IMR-90 (cell line): ENCODE data around the gene MUC5AC. TPM values are rescaled to one million over a fixed set of nuclear protein-coding genes. Genes with fewer than 3 reads are reported as not detected.

Source experiments
- ATAC-seq: fragments of 200-7000 bp; cut with Tn5 transposase; 2 replicates; pipeline ENCODE4 v1.9.1; 2020; ENCODE audit warnings: low read depth, mild to moderate bottlenecking, moderate library complexity
- BruUV-seq: library from RNA; stranded (reverse); fragments of 400-500 nt; replicated peaks from 2 replicates; lab custom pipeline; 2021; lab: Mats Ljungman, UMichigan
- CTCF ChIA-PET: fragments of 300-600 bp; formaldehyde crosslinking; extraction: SDS; loops from one replicate; lab custom pipeline; 2021; ENCODE audit warnings: antibody characterized with exemption; lab: Yijun Ruan, JAX
- POLR2A ChIA-PET: fragments of 300-600 bp; sonication (Branson Sonifier 250); formaldehyde crosslinking; loops from one replicate; lab custom pipeline; 2022; ENCODE audit warnings: antibody characterized with exemption; ENCODE audit not compliant: unreplicated experiment; lab: Charles Lee
- DNase-seq: peaks from one replicate; pipeline ENCODE4 v3.0.0; 2013
- H2AFZ ChIP-seq: replicated peaks from 2 replicates; pipeline ENCODE3; 2013; ENCODE audit warnings: low read length, mild to moderate bottlenecking; ENCODE audit not compliant: poor library complexity
- H2AK5ac ChIP-seq: 2 replicates; pipeline ENCODE4 v1.6.1; 2013; ENCODE audit warnings: low read depth, low read length, inconsistent platforms
- H2AK9ac ChIP-seq: replicated peaks from 2 replicates; pipeline ENCODE3; 2013; ENCODE audit warnings: mild to moderate bottlenecking, low read depth, low read length, moderate library complexity; ENCODE audit not compliant: poor library complexity
- H2BK120ac ChIP-seq: 2 replicates; pipeline ENCODE4 v1.6.1; 2013; ENCODE audit warnings: low read depth, low read length, inconsistent platforms
- H2BK15ac ChIP-seq: 3 replicates; pipeline ENCODE4 v1.6.1; 2013; ENCODE audit warnings: low read depth, low read length, inconsistent platforms
- H2BK20ac ChIP-seq: 2 replicates; pipeline ENCODE4 v1.6.1; 2013; ENCODE audit warnings: low read depth, mild to moderate bottlenecking, inconsistent platforms, low read length, moderate library complexity
- H2BK5ac ChIP-seq: 2 replicates; pipeline ENCODE4 v1.6.1; 2013; ENCODE audit warnings: mild to moderate bottlenecking, low read depth, low read length, inconsistent platforms; ENCODE audit not compliant: poor library complexity, severe bottlenecking
- H3K14ac ChIP-seq: replicated peaks from 2 replicates; pipeline ENCODE4 v1.6.1; 2013; ENCODE audit warnings: low read depth, low read length, inconsistent platforms
- H3K18ac ChIP-seq: 2 replicates; pipeline ENCODE4 v1.6.1; 2013; ENCODE audit warnings: low read depth, low read length, control low read depth
- H3K23ac ChIP-seq: 2 replicates; pipeline ENCODE4 v1.6.1; 2013; ENCODE audit warnings: low read depth, low read length, inconsistent platforms
- H3K27ac ChIP-seq: 2 replicates; pipeline ENCODE4 v1.5.1; 2013; ENCODE audit warnings: mild to moderate bottlenecking, control low read depth, low read length; ENCODE audit not compliant: insufficient read depth
- H3K27me3 ChIP-seq: 2 replicates; pipeline ENCODE4 v1.6.1; 2013; ENCODE audit warnings: low read length; ENCODE audit not compliant: control insufficient read depth, insufficient read depth
- H3K36me3 ChIP-seq: 2 replicates; pipeline ENCODE4 v1.6.1; 2013; ENCODE audit warnings: low read length, mixed read lengths; ENCODE audit not compliant: control insufficient read depth, insufficient read depth
- H3K4ac ChIP-seq: 2 replicates; pipeline ENCODE4 v1.6.1; 2013; ENCODE audit warnings: low read depth, low read length, inconsistent platforms
- H3K4me1 ChIP-seq: 2 replicates; pipeline ENCODE4 v1.6.1; 2013; ENCODE audit warnings: low read length, mixed read lengths; ENCODE audit not compliant: control insufficient read depth, insufficient read depth
- H3K4me2 ChIP-seq: 2 replicates; pipeline ENCODE4 v1.6.1; 2013; ENCODE audit warnings: low read depth, mild to moderate bottlenecking, control low read depth, low read length, moderate library complexity
- H3K4me3 ChIP-seq: 2 replicates; pipeline ENCODE4 v1.5.1; 2013; ENCODE audit warnings: low read depth, mild to moderate bottlenecking, control low read depth, low read length, moderate library complexity; ENCODE audit not compliant: insufficient read depth
- H3K56ac ChIP-seq: 2 replicates; pipeline ENCODE4 v1.6.1; 2013; ENCODE audit warnings: low read length, inconsistent platforms; ENCODE audit not compliant: insufficient read depth; ENCODE audit errors: extremely low read depth
- H3K79me1 ChIP-seq, 2 experiments: 2 replicates each; pipeline ENCODE4 v1.6.1; 2013; ENCODE audit warnings: low read length in 2 of 2, inconsistent platforms in 1 of 2, low read depth in 1 of 2
- H3K9ac ChIP-seq: 2 replicates; pipeline ENCODE4 v1.6.1; 2013; ENCODE audit warnings: low read depth, low read length, control low read depth
- H3K9me1 ChIP-seq: 2 replicates; pipeline ENCODE4 v1.6.1; 2013; ENCODE audit warnings: low read length, inconsistent platforms; ENCODE audit not compliant: insufficient read depth
- H3K9me3 ChIP-seq: 2 replicates; pipeline ENCODE4 v1.6.1; 2013; ENCODE audit warnings: low read length; ENCODE audit not compliant: control insufficient read depth, insufficient read depth
- H4K20me1 ChIP-seq: 2 replicates; pipeline ENCODE4 v1.6.1; 2013; ENCODE audit warnings: low read length, inconsistent platforms; ENCODE audit not compliant: insufficient read depth
- H4K5ac ChIP-seq: 2 replicates; pipeline ENCODE4 v1.6.1; 2013; ENCODE audit warnings: mild to moderate bottlenecking, low read depth, low read length, control low read depth
- H4K8ac ChIP-seq, 2 experiments: 2 replicates each; pipeline ENCODE4 v1.6.1; 2013; ENCODE audit warnings: low read depth in 2 of 2, low read length in 2 of 2, control low read depth in 1 of 2, inconsistent platforms in 1 of 2
- H4K91ac ChIP-seq: 2 replicates; pipeline ENCODE4 v1.6.1; 2013; ENCODE audit warnings: low read depth, low read length, inconsistent platforms; ENCODE audit not compliant: insufficient read depth
- BHLHE40 ChIP-seq: fragments of 150-350 bp; IDR thresholded peaks from 2 replicates; pipeline ENCODE4 v1.6.1; 2016; ENCODE audit warnings: mild to moderate bottlenecking, low read depth, low read length
- CEBPB ChIP-seq: IDR thresholded peaks from 2 replicates; pipeline ENCODE4 v1.6.1; 2012; ENCODE audit warnings: low read depth, low read length, improper control_type of control experiment
- CHD1 ChIP-seq: IDR thresholded peaks from 2 replicates; pipeline ENCODE4 v1.6.1; 2012; ENCODE audit warnings: low read depth, low read length, improper control_type of control experiment
- ELK1 ChIP-seq: fragments of 150-350 bp; IDR thresholded peaks from 2 replicates; pipeline ENCODE4 v1.6.1; 2016; ENCODE audit warnings: low read depth, mild to moderate bottlenecking, low read length, moderate library complexity, borderline replicate concordance
- FOS ChIP-seq: fragments of 150-350 bp; IDR thresholded peaks from 2 replicates; pipeline ENCODE4 v1.6.1; 2016; ENCODE audit warnings: low read depth, low read length
- MAFK ChIP-seq: IDR thresholded peaks from 2 replicates; pipeline ENCODE4 v1.6.1; 2012; ENCODE audit warnings: low read depth, low read length, improper control_type of control experiment
- MAZ ChIP-seq: IDR thresholded peaks from 2 replicates; pipeline ENCODE4 v1.6.1; 2012; ENCODE audit warnings: low read depth, mild to moderate bottlenecking, low read length, improper control_type of control experiment, moderate library complexity, borderline replicate concordance
- MXI1 ChIP-seq: IDR thresholded peaks from 2 replicates; pipeline ENCODE4 v1.6.1; 2012; ENCODE audit warnings: low read depth, mild to moderate bottlenecking, low read length, moderate library complexity, borderline replicate concordance
- NFE2L2 ChIP-seq: fragments of 150-350 bp; IDR thresholded peaks from 2 replicates; pipeline ENCODE4 v1.6.1; 2016; ENCODE audit warnings: low read depth, mild to moderate bottlenecking, low read length
- POLR2A ChIP-seq: IDR thresholded peaks from 2 replicates; pipeline ENCODE4 v1.6.1; 2012; ENCODE audit warnings: mild to moderate bottlenecking, low read depth, low read length
- RAD21 ChIP-seq: IDR thresholded peaks from 2 replicates; pipeline ENCODE4 v1.6.1; 2012; ENCODE audit warnings: low read length, improper control_type of control experiment
- RFX5 ChIP-seq: IDR thresholded peaks from 2 replicates; pipeline ENCODE4 v1.8.0; 2012; ENCODE audit warnings: low read depth, mild to moderate bottlenecking, low read length, moderate library complexity
- SMC3 ChIP-seq: fragments of 150-350 bp; IDR thresholded peaks from 2 replicates; pipeline ENCODE4 v1.6.1; 2016; ENCODE audit warnings: low read depth, mild to moderate bottlenecking, antibody characterized with exemption, low read length, moderate library complexity
- WGBS, 2 experiments: methylation state at CpG; one replicate each; pipeline versions ENCODE4 v1.1.5 to v1.1.7; 2013; ENCODE audit warnings: missing lambda C conversion rate in 2 of 2; ENCODE audit not compliant: insufficient read length in 1 of 2; ENCODE audit errors: extremely low coverage in 2 of 2; 5-methylcytosine and 5-hydroxymethylcytosine counted together
- dilution Hi-C: fragments of 300-500 bp; cut with HindIII; formaldehyde crosslinking; loops from one replicate; pipeline ENCODE4 v1.14.3; 2018; ENCODE audit warnings: low sequenced_read_pairs; ENCODE audit not compliant: unreplicated experiment
- in situ Hi-C: fragments of 300-500 bp; cut with MboI; formaldehyde crosslinking; loops from 3 replicates; pipeline ENCODE4 v1.14.3; 2019; ENCODE audit warnings: low sequenced_read_pairs, inconsistent platforms, mixed read lengths
- intact Hi-C: fragments of 100-400 bp; cut with micrococcal nuclease; formaldehyde crosslinking; loops from 2 replicates; pipeline ENCODE4 v1.10.0; 2022
- polyA plus RNA-seq, 3 experiments: library from polyadenylated mRNA; depleted of rRNA; stranded (reverse); fragments of >200 nt; gene quantifications; 2 replicates each; pipeline ENCODE4 v1.2.3, GENCODE V29; 2012; ENCODE audit warnings: low replicate concordance in 1 of 3
- total RNA-seq: library from RNA; depleted of rRNA; stranded (reverse); fragments of >200 nt; gene quantifications from 2 replicates; pipeline ENCODE4 v1.2.3, GENCODE V29; 2012
- TF ChIP-seq, protein P1 (sequence below): fragments of 150-350 bp; IDR thresholded peaks from 2 replicates; pipeline ENCODE4 v1.6.1; 2017; ENCODE audit warnings: mild to moderate bottlenecking, antibody characterized with exemption, low read length, low read depth
- TF ChIP-seq, protein P2 (sequence below): conservative IDR thresholded peaks from 2 replicates; pipeline ENCODE4 v1.5.1; 2012; ENCODE audit warnings: mild to moderate bottlenecking, low read depth, low read length, improper control_type of control experiment

Gene MUC5AC
- total and polyA plus RNA-seq, 2 of the 4 experiments (the other 2 are of a cell fraction) = 0.02 TPM; not detected in 1

DNA sequence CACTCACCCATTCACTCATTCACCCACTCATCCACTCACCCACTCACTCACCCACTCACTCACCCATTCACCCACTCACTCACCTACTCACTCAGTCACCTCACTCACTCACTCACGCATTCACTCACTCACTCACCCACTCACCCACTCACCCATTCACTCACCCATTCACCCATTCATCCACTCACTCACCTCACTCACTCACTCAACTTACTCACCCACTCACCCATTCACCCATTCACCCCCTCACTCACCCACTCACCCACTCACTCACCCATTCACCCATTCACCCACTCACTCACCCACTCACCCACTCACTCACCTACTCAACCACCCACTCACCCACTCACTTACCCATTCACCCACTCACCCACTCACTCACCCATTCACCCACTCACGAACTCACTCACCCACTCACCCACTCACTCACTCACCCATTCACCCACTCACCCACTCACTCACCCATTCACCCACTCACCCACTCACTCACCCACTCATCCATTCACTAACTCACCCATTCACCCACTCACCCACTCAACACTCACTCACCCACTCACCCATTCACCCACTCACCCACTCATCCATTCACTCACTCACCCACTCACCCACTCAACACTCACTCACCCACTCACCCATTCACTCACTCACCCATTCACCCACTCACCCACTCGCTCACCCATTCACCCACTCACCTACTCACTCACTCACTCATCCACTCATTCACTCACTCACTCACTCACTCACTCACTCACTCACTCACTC lies 13.7 kb downstream of the MUC5AC start:
- Histone ChIP-seq H2BK15ac (no peak overlapping the region), H4K20me1 (no peaks in the 10 kb centered on the region), H3K36me3 (no peaks in the 10 kb centered on the region), H2BK120ac (no peak overlapping the region), H2AK9ac (no peak overlapping the region), H2AFZ (no peak overlapping the region), H3K4me3 (no peak overlapping the region), H2BK20ac (no peak overlapping the region), H3K14ac (no peak overlapping the region), H4K8ac (no peak overlapping the region), H4K5ac (no peak overlapping the region), H3K23ac (no peak overlapping the region), H3K9me1 (no peaks in the 10 kb centered on the region), H3K9ac (no peak overlapping the region), H2AK5ac (no peak overlapping the region), H3K9me3 (peaks cover 2% of the 10 kb centered on the region; the same call in 1 of the 2 replicates), H4K91ac (no peak overlapping the region), H3K79me1 (no peaks in the 10 kb centered on the region), H3K56ac (no peak overlapping the region), H3K18ac (no peak overlapping the region), H3K27me3 (no peaks in the 10 kb centered on the region), H3K4ac (no peak overlapping the region), H3K4me2 (no peak overlapping the region), H2BK5ac (peak overlapping the region; percentile 19), H3K27ac (no peak overlapping the region), H3K4me1 (no peaks in the 10 kb centered on the region)
- CTCF ChIA-PET = no interaction called here
- DNase-seq (no peak), ATAC-seq (no peak)
- in situ Hi-C loops = no loop called here
- 42% methylated on average over 2 of the region's 3 CpGs; no CpG with 5 or more reads in 1 of the 2 experiments for WGBS, 2 experiments
- POLR2A ChIA-PET = interaction anchor here (0.7 kb wide), 1 partner anchor 1801 kb away, joined by 3 read pairs; no protein-coding TSS in a partner anchor
- dilution Hi-C loops = no loop called here
- no TSS peak for BruUV-seq
- intact Hi-C loops = no loop called here
- TF ChIP-seq SMC3 (no peak), NFE2L2 (no peak), BHLHE40 (no peak), MAZ (no peak), CHD1 (no peak), MAFK (no peak), FOS (no peak), MXI1 (no peak), POLR2A (no peak), CEBPB (no peak), ELK1 (no peak), RAD21 (no peak), RFX5 (no peak)
- TF ChIP-seq, protein P1, sequence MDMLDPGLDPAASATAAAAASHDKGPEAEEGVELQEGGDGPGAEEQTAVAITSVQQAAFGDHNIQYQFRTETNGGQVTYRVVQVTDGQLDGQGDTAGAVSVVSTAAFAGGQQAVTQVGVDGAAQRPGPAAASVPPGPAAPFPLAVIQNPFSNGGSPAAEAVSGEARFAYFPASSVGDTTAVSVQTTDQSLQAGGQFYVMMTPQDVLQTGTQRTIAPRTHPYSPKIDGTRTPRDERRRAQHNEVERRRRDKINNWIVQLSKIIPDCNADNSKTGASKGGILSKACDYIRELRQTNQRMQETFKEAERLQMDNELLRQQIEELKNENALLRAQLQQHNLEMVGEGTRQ = no peak
- TF ChIP-seq, protein P2, sequence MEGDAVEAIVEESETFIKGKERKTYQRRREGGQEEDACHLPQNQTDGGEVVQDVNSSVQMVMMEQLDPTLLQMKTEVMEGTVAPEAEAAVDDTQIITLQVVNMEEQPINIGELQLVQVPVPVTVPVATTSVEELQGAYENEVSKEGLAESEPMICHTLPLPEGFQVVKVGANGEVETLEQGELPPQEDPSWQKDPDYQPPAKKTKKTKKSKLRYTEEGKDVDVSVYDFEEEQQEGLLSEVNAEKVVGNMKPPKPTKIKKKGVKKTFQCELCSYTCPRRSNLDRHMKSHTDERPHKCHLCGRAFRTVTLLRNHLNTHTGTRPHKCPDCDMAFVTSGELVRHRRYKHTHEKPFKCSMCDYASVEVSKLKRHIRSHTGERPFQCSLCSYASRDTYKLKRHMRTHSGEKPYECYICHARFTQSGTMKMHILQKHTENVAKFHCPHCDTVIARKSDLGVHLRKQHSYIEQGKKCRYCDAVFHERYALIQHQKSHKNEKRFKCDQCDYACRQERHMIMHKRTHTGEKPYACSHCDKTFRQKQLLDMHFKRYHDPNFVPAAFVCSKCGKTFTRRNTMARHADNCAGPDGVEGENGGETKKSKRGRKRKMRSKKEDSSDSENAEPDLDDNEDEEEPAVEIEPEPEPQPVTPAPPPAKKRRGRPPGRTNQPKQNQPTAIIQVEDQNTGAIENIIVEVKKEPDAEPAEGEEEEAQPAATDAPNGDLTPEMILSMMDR = no peak
